Spleen (tissue), 11 donors: ENCODE measurements around the gene CPAMD8. TPM values are rescaled to one million over a fixed set of nuclear protein-coding genes. Genes with fewer than 3 reads are reported as not detected.

Source experiments
- DNase-seq: peaks from one replicate; pipeline ENCODE4 v3.0.0-alpha.2; 2020
- H3K27ac ChIP-seq, 8 donors: fragments of 200-600 bp; sonication (generic) in 7 of 8; 1 replicate in 4 of 8; 2 replicates in 4 of 8; pipeline versions ENCODE4 v1.5.0 to v1.8.0; 2016 to 2021; ENCODE audit warnings: inconsistent platforms in 4 of 8, mild to moderate bottlenecking in 4 of 8, moderate library complexity in 1 of 8
- H3K27me3 ChIP-seq, 7 donors: fragments of 200-600 bp; sonication (generic) in 6 of 7; replicated peaks in 1 of 7; 1 replicate in 4 of 7; 2 replicates in 3 of 7; pipeline versions ENCODE4 v1.5.0 to v1.8.0; 2016 to 2021; ENCODE audit warnings: inconsistent platforms in 3 of 7, mild to moderate bottlenecking in 1 of 7
- H3K36me3 ChIP-seq, 6 donors: fragments of 200-600 bp; sonication (generic) in 5 of 6; 1 replicate in 4 of 6; 2 replicates in 2 of 6; pipeline versions ENCODE4 v1.5.0 to v1.8.0; 2016 to 2021; ENCODE audit warnings: inconsistent platforms in 2 of 6
- H3K4me1 ChIP-seq, 6 donors: fragments of 200-600 bp; sonication (generic) in 5 of 6; 1 replicate in 3 of 6; 2 replicates in 3 of 6; pipeline versions ENCODE4 v1.5.0 to v1.8.0; 2016 to 2021; ENCODE audit warnings: inconsistent platforms in 3 of 6
- H3K4me3 ChIP-seq, 8 donors: fragments of 200-600 bp; sonication (generic) in 7 of 8; 1 replicate in 4 of 8; 2 replicates in 4 of 8; pipeline versions ENCODE4 v1.5.0 to v1.8.0; 2016 to 2021; ENCODE audit warnings: inconsistent platforms in 4 of 8, mild to moderate bottlenecking in 4 of 8, moderate library complexity in 2 of 8
- H3K9me3 ChIP-seq, 8 donors: fragments of 200-600 bp; sonication (generic) in 7 of 8; 1 replicate in 4 of 8; 2 replicates in 4 of 8; pipeline versions ENCODE4 v1.5.0 to v1.8.0; 2016 to 2021; ENCODE audit warnings: inconsistent platforms in 4 of 8
- POLR2A ChIP-seq, 3 donors: fragments of 450-650 bp; IDR thresholded peaks; one replicate each; pipeline ENCODE4 v1.5.1; 2017; ENCODE audit warnings: antibody characterized with exemption in 3 of 3, mild to moderate bottlenecking in 1 of 3
- POLR2AphosphoS5 ChIP-seq, 3 donors: sonication (generic); formaldehyde crosslinking; IDR thresholded peaks; one replicate each; pipeline ENCODE4 v1.5.1; 2017; ENCODE audit warnings: antibody characterized with exemption in 3 of 3
- WGBS, 5 donors: extraction: QIAGEN DNeasy Blood & Tissue Kit in 3 of 5; methylation state at CpG; one replicate each; pipeline versions ENCODE4 v1.1.5 to v1.1.7; 2013 to 2018; 5-methylcytosine and 5-hydroxymethylcytosine counted together
- intact Hi-C: fragments of 100-400 bp; cut with DNase I; formaldehyde crosslinking; loops from one replicate; pipeline ENCODE4 v1.15.0; 2023; ENCODE audit warnings: low total_unique reads
- polyA plus RNA-seq, 3 donors: library from polyadenylated mRNA; stranded (reverse); fragments of 200-250 nt; gene quantifications; one replicate each; pipeline ENCODE4 v1.2.1, GENCODE V29; 2013
- total RNA-seq, 7 donors: library from RNA; depleted of rRNA in 3 of 7; stranded (reverse); fragments of >200 nt in 3 of 7; fragmentation: NEBNext Ultra II Directional in 4 of 7; extraction: Animal tissue kit (Norgen Biotek cat#: 25700) in 4 of 7; gene quantifications; one replicate each; pipeline versions ENCODE4 v1.1.0 to v1.2.1, GENCODE V29; 2016 to 2021
- TF ChIP-seq, protein P1 (sequence below), 11 experiments: fragments of 200-600 bp in 7 of 11; fragments of 450-650 bp in 4 of 11; sonication (generic) in 4 of 11; IDR thresholded peaks in 8 of 11; conservative IDR thresholded peaks in 3 of 11; 1 replicate in 7 of 11; 2 replicates in 4 of 11; pipeline versions ENCODE4 v1.4.0 to v1.8.0; 2016 to 2021; ENCODE audit warnings: antibody characterized with exemption in 11 of 11, inconsistent platforms in 4 of 11, mild to moderate bottlenecking in 1 of 11
- donor health status: healthy with polysubstance abuse.
- donor health status: DM: no; HTN: no; CAD: no; lungs with moderate emphysema.
- donor health status: DM: no; HTN: no; CAD: no.
- donor health status: Bipolar disorder and iron deficiency.
- donor health status: healthy.
- donor health status: DM: no; HTN: no; CAD: no.
- donor health status: DM: yes; HTN: yes; CAD: no.

CPAMD8 gene
- total and polyA plus RNA-seq, 10 donors: 2.1 to 18.7 (median 8.5) TPM

DNA sequence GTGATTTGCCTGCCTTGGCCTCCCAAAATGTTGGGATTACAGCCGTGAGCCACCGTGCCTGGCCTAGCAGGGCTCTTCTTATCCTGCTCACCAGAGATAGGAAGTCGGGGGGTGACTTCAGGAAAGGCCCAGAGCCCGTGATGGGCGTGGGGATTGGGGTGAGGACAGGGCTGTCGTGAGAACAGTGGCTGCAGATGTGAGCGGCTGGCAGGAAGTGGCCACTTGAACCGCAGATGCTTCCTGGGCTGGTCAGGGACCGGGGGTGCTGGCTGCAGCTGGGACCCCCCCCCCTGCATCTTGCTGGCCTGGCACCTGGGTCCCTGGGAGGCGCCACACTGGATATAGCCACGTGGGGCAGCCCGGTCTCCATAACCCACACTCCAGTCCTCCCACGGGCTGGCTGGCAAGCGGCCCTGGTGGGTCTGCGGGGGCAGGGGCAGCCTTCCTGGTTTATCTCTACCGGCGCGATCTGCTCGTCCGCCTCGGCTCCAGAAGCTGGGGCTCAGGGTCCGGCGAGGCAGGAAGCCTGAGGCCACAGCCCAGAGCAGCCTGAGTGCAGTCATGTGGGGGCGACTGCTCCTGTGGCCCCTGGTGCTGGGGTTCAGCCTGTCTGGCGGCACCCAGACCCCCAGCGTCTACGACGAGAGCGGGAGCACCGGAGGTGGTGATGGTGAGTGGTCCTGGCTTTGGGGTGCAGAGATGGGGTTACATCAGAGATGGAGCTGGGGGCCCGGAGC is 137.8 kb downstream of the CPAMD8 start, which contains the start of gene F2RL3:
TSS of gene F2RL3 (plus strand) at position 371 of the 737 bp plus-strand sequence. CDS start at position 562, 191 bp downstream.
- Histone ChIP-seq H3K27ac (peak within 1 kb of the TSS in 6 of 8 donors; percentile 55 to 79 (median 70)), H3K4me1 (peaks cover 15 to 73% (median 46%) of the 10 kb centered on the region in 6 donors), H3K27me3 (peaks cover 0 to 41% (median 0%) of the 10 kb centered on the region in 7 donors), H3K9me3 (peaks cover 0 to 4% (median 2%) of the 10 kb centered on the region in 8 donors), H3K4me3 (peak within 1 kb of the TSS in 4 of 8 donors; percentile 6 to 52 (median 24)), H3K36me3 (no peaks in the 10 kb centered on the region)
- DNase-seq: peak; percentile 86
- 3 to 4% (median 3%) methylated on average over 15 to 31 of the region's 31 CpGs for WGBS, 5 donors
- TF ChIP-seq, protein P1, sequence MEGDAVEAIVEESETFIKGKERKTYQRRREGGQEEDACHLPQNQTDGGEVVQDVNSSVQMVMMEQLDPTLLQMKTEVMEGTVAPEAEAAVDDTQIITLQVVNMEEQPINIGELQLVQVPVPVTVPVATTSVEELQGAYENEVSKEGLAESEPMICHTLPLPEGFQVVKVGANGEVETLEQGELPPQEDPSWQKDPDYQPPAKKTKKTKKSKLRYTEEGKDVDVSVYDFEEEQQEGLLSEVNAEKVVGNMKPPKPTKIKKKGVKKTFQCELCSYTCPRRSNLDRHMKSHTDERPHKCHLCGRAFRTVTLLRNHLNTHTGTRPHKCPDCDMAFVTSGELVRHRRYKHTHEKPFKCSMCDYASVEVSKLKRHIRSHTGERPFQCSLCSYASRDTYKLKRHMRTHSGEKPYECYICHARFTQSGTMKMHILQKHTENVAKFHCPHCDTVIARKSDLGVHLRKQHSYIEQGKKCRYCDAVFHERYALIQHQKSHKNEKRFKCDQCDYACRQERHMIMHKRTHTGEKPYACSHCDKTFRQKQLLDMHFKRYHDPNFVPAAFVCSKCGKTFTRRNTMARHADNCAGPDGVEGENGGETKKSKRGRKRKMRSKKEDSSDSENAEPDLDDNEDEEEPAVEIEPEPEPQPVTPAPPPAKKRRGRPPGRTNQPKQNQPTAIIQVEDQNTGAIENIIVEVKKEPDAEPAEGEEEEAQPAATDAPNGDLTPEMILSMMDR (IDR thresholded peaks at IDR 0.05 in 8 of 11, conservative IDR thresholded peaks at IDR 0.05 in 3 of 11): no peak
- peak; percentile 94 to 97 (median 95) for TF ChIP-seq POLR2AphosphoS5 (IDR thresholded peaks at IDR 0.05)
- intact Hi-C loops: no loop called here

DNA sequence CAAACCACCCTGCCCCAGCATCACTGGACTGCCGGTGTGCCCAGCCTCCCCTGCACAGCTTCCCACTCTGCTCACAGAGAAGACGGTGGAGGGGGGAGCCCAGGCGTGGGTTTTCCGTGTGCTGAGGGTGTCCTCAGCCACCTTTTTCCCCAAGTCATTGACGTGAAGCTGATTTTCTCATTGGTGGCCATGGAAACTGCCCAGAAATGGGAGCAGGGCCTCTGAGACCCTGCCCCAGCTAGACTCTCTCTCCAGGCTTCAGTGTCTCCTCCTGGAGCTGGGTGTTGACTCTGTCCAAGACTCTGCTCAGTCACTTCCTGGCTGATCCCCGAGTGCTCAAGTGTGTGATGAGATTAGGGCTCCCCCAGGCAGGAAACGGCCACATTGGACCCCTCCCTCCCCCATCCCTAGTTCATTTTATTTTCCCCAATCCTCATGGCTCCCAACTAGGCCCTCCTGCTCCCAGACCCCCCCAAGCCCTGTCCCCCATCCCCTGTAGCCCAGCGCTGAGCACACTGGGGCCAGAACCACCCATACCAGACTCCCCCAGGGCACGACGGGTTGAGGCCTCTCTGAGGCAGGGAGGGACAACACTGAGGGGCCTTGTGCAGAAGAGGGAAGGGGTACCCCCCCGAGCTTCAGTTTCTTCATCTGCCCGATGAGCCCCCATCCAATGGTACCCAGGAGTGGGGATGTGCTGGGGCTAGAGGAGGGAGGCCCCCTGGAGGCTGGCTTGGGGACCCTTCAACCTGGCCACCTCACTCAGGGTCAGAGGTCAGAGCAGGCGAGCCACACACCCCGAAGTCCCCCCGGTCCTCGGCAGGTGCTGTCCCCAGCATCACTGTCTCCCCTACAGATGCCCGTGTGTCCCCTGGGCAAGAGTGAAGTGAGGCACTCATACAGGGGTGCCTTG is 139.0 kb downstream of the CPAMD8 start:
- WGBS, 5 donors: 48 to 69% (median 61%) methylated on average over 14 to 17 of the region's 17 CpGs
- peaks cover 0 to 32% (median 0%) of the 10 kb centered on the region in 7 donors for H3K27me3 ChIP-seq
- intact Hi-C loops: no loop called here
- TF ChIP-seq POLR2A (IDR thresholded peaks at IDR 0.05) (no peak), POLR2AphosphoS5 (IDR thresholded peaks at IDR 0.05) (no peak)
- TF ChIP-seq, protein P1 (IDR thresholded peaks at IDR 0.05 in 8 of 11, conservative IDR thresholded peaks at IDR 0.05 in 3 of 11): no peak
- H3K4me3 ChIP-seq: no peak overlapping the region
- no peak for DNase-seq
- H3K9me3 ChIP-seq: peaks cover 0 to 16% (median 13%) of the 10 kb centered on the region in 8 donors
- peaks cover 15 to 61% (median 37%) of the 10 kb centered on the region in 6 donors for H3K4me1 ChIP-seq
- H3K36me3 ChIP-seq: no peaks in the 10 kb centered on the region
- H3K27ac ChIP-seq: peak overlapping the region in 5 of 8 donors; percentile 43 to 80 (median 76)

DNA sequence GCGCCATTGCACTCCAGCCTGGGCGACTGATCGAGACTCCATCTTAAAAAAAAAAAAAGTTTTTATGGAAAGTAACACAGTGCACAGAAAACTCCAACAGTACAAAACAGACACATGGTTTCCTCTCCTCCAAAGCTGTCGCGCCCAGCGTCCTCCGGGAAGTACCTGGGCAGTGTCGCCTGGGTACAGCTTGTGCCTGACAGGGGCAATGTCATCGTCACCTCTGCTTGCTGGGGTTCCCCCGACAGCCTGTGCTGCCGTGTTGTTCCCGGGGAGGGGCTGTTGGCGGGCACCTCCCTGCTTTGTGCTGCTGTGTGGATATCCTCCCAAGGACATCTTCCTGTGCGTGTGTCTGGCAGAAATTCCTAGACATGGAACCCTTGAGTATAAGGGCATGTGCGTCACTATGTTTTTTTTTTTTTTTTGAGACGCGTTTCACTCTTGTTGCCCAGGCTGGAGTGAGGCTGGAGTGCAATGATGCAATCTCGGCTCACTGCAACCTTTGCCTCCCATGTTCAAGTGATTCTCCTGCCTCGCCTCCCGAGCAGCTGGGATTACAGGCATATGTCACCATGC is 140.2 kb downstream of the CPAMD8 start:
- TF ChIP-seq POLR2A (IDR thresholded peaks at IDR 0.05) (no peak), POLR2AphosphoS5 (IDR thresholded peaks at IDR 0.05) (peak; percentile 84 to 90 (median 89))
- Histone ChIP-seq H3K27me3 (peaks cover 0 to 32% (median 0%) of the 10 kb centered on the region in 7 donors), H3K4me1 (peaks cover 15 to 51% (median 31%) of the 10 kb centered on the region in 6 donors), H3K27ac (peak overlapping the region in 7 of 8 donors; percentile 54 to 80 (median 75)), H3K36me3 (no peaks in the 10 kb centered on the region), H3K9me3 (peaks cover 0 to 28% (median 26%) of the 10 kb centered on the region in 8 donors), H3K4me3 (no peak overlapping the region)
- peak; percentile 86 for DNase-seq
- intact Hi-C loops: no loop called here
- 50 to 74% (median 65%) methylated on average over 15 to 20 of the region's 20 CpGs for WGBS, 5 donors

DNA sequence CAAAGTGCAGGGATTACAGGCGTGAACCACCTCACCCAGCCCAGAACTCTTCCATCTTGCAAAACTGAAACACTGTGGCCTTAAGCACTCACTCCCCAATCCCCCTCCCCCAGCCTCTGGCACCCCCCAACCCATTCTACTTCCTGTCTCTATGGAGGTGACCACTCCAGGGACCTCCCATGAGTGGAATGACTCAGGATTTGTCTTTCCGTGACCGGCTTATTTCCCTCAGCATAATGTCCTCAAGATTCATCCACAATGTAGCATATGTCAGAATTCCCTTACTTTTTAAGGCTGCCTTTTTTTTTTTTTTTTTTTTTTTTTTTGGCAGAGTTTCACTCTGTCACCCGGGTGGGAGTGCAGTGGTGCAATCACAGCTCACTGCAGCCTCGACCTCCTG is 141.4 kb downstream of the CPAMD8 start:
- H3K4me3 ChIP-seq: no peak overlapping the region
- peaks cover 5 to 40% (median 37%) of the 10 kb centered on the region in 8 donors for H3K9me3 ChIP-seq
- peaks cover 0 to 12% (median 3%) of the 10 kb centered on the region in 6 donors for H3K36me3 ChIP-seq
- H3K4me1 ChIP-seq: peaks cover 15 to 44% (median 31%) of the 10 kb centered on the region in 6 donors
- no peak for DNase-seq
- no peak overlapping the region for H3K27ac ChIP-seq
- WGBS, 5 donors: 52 to 76% (median 57%) methylated on average over 5 of the region's 5 CpGs
- TF ChIP-seq, protein P1 (IDR thresholded peaks at IDR 0.05 in 8 of 11, conservative IDR thresholded peaks at IDR 0.05 in 3 of 11): no peak
- no peak for TF ChIP-seq POLR2A (IDR thresholded peaks at IDR 0.05)
- TF ChIP-seq POLR2AphosphoS5 (IDR thresholded peaks at IDR 0.05): no peak
- intact Hi-C loops: no loop called here
- peaks cover 0 to 32% (median 0%) of the 10 kb centered on the region in 7 donors for H3K27me3 ChIP-seq
